K562 (cell line): Measurements from ENCODE around the gene EBI3. TPM values are rescaled to one million over a fixed set of nuclear protein-coding genes. Genes with fewer than 3 reads are reported as not detected.

Experiments used
- CREB3L1 ChIP-seq: fragments of 450-650 bp; IDR thresholded peaks from 2 replicates; pipeline ENCODE4 v1.6.1; 2014; ENCODE audit warnings: low read depth, mild to moderate bottlenecking, moderate library complexity, borderline replicate concordance
- HEY1 ChIP-seq: fragments of 250-450 bp; sonication (Bioruptor Pico); IDR thresholded peaks from 2 replicates; pipeline ENCODE4 v1.5.0; 2020; ENCODE audit warnings: mild to moderate bottlenecking, moderate library complexity, borderline replicate concordance
- KDM4B ChIP-seq, 2 experiments: fragments of 450-650 bp in 1 of 2; sonication (generic) in 1 of 2; IDR thresholded peaks; 2 replicates each; pipeline ENCODE4 v1.6.1; 2016 to 2017; ENCODE audit warnings: borderline replicate concordance in 2 of 2, antibody characterized with exemption in 1 of 2, low read depth in 1 of 2, mild to moderate bottlenecking in 1 of 2
- MBD1 ChIP-seq: fragments of 250-450 bp; sonication (Bioruptor Pico); IDR thresholded peaks from 2 replicates; pipeline ENCODE4 v1.8.0; 2022; ENCODE audit warnings: inconsistent platforms
- MXI1 ChIP-seq: IDR thresholded peaks from 2 replicates; pipeline ENCODE4 v1.6.1; 2011; ENCODE audit warnings: low read depth, mild to moderate bottlenecking, improper control_type of control experiment, low read length
- NFYB ChIP-seq: IDR thresholded peaks from 2 replicates; pipeline ENCODE4 v1.6.1; 2011; ENCODE audit warnings: mild to moderate bottlenecking, moderate library complexity; ENCODE audit not compliant: insufficient read length; ENCODE audit errors: extremely low read depth
- PCBP2 ChIP-seq: fragments of 200-400 bp; formaldehyde crosslinking; IDR thresholded peaks from 2 replicates; pipeline ENCODE4 v1.6.1; 2018; ENCODE audit warnings: low read length, low read depth, mild to moderate bottlenecking, moderate library complexity; ENCODE audit not compliant: poor library complexity, severe bottlenecking
- TAL1 ChIP-seq: fragments of 450-650 bp; IDR thresholded peaks from 2 replicates; pipeline ENCODE4 v1.6.1; 2016; ENCODE audit warnings: mild to moderate bottlenecking
- ZBTB40 ChIP-seq, 2 experiments: fragments of 450-650 bp in 1 of 2; sonication (generic) in 1 of 2; formaldehyde crosslinking in 1 of 2; IDR thresholded peaks; 2 replicates each; pipeline versions ENCODE4 v1.7.1 to v1.9.0; 2016 to 2022; ENCODE audit warnings: inconsistent platforms in 1 of 2, mild to moderate bottlenecking in 1 of 2, missing genetic modification reagents in 1 of 2
- ZNF124 ChIP-seq: sonication (generic); formaldehyde crosslinking; IDR thresholded peaks from 2 replicates; pipeline ENCODE4 v1.8.1; 2022; ENCODE audit warnings: missing genetic modification reagents
- ZNF717 ChIP-seq: fragments of 250-450 bp; sonication (Bioruptor Pico); IDR thresholded peaks from 2 replicates; pipeline ENCODE4 v1.5.0; 2021
- ZNF79 ChIP-seq: fragments of 250-450 bp; sonication (Bioruptor Pico); IDR thresholded peaks from 2 replicates; pipeline ENCODE4 v1.4.0; 2020; ENCODE audit warnings: low read depth, mild to moderate bottlenecking, moderate library complexity
- polyA plus RNA-seq, 8 experiments: library from polyadenylated mRNA; depleted of rRNA in 4 of 8; stranded (reverse) in 5 of 8; unstranded in 3 of 8; fragments of >200 nt; fragmentation: Nextera tagmentation in 2 of 8; fragmentation: Illumina TruSeq in 1 of 8; extraction: Ambion mirVana in 2 of 8; extraction: Trizol in 1 of 8; gene quantifications; 2 replicates each; pipeline versions ENCODE4 v1.2.1 to v1.2.3, GENCODE V29; 2011 to 2014; ENCODE audit warnings: inconsistent platforms in 1 of 8, missing spikeins in 1 of 8
- total RNA-seq, 7 experiments: library from RNA; depleted of rRNA in 6 of 7; stranded (reverse); fragments of >200 nt in 6 of 7; fragmentation: Illumina TruSeq in 2 of 7; extraction: Trizol in 2 of 7; gene quantifications; 2 replicates each; pipeline versions ENCODE4 v1.2.1 to v1.2.3, GENCODE V29; 2011 to 2021; ENCODE audit warnings: low replicate concordance in 1 of 7
- TF ChIP-seq, protein P1 (sequence below): sonication (generic); formaldehyde crosslinking; IDR thresholded peaks from 2 replicates; pipeline ENCODE4 v1.8.0; 2022; ENCODE audit warnings: mild to moderate bottlenecking, missing genetic modification reagents

EBI3 gene
- total and polyA plus RNA-seq, 9 of the 15 experiments (the other 6 are each of a cell fraction or from before 2014, with no cell fraction given): 0.08 to 0.35 (median 0.22) TPM; not detected in 6

- TF ChIP-seq, protein P1, sequence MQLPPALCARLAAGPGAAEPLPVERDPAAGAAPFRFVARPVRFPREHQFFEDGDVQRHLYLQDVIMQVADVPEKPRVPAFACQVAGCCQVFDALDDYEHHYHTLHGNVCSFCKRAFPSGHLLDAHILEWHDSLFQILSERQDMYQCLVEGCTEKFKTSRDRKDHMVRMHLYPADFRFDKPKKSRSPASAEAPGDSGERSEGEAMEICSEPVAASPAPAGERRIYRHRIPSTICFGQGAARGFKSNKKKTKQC (CRISPR knock-in tag): peak; percentile 79; the same call in 1 of the 2 replicates
- no peak for TF ChIP-seq MXI1
- no peak for TF ChIP-seq KDM4B (IDR thresholded peaks at IDR 0.05; ENCODE audit: borderline replicate concordance in 2 of 2, low read depth in 1 of 2)
- no peak for TF ChIP-seq ZNF124 (CRISPR knock-in tag)
- TF ChIP-seq ZNF79: no peak
- no peak for TF ChIP-seq CREB3L1
- TF ChIP-seq PCBP2: no peak
- no peak for TF ChIP-seq NFYB
- no peak for TF ChIP-seq ZBTB40 (IDR thresholded peaks at IDR 0.05)
- TF ChIP-seq ZBTB40 (CRISPR knock-in tag; IDR thresholded peaks at IDR 0.05): no peak
- no peak for TF ChIP-seq HEY1 (CRISPR knock-in tag)
- TF ChIP-seq MBD1 (CRISPR knock-in tag): no peak
- no peak for TF ChIP-seq ZNF717 (CRISPR knock-in tag)
- no peak for TF ChIP-seq TAL1
These were observed 31.5 kb upstream of the EBI3 start (continued) for GRCh38 chr19:4197625-4198466.
